Endodermal cell (in vitro differentiated cells): Measurements from ENCODE around the gene ASAP2. TPM values are rescaled to one million over a fixed set of nuclear protein-coding genes. Genes with fewer than 3 reads are reported as not detected.
A peak's percentile ranks its signal among the peaks of the same experiment; 100 is the strongest.

Experiments used
- DNase-seq: peaks from one replicate; pipeline ENCODE4 v3.0.0-alpha.2; 2017
- H3K27ac ChIP-seq: 2 replicates; pipeline ENCODE4 v1.5.1; 2013; ENCODE audit warnings: mild to moderate bottlenecking, low read depth, low read length, moderate library complexity
- H3K27me3 ChIP-seq: 2 replicates; pipeline ENCODE4 v1.6.1; 2013; ENCODE audit warnings: mild to moderate bottlenecking, low read length, moderate library complexity; ENCODE audit not compliant: insufficient read depth, control insufficient read depth, poor library complexity, severe bottlenecking
- H3K36me3 ChIP-seq: 2 replicates; pipeline ENCODE4 v1.7.0; 2013; ENCODE audit warnings: mild to moderate bottlenecking, low read length, moderate library complexity; ENCODE audit not compliant: control insufficient read depth, insufficient read depth
- H3K4me1 ChIP-seq: one replicate; pipeline ENCODE4 v1.7.0; 2013; ENCODE audit warnings: low read length; ENCODE audit not compliant: control insufficient read depth, insufficient read depth
- H3K4me3 ChIP-seq: 2 replicates; pipeline ENCODE4 v1.5.1; 2013; ENCODE audit warnings: mild to moderate bottlenecking, low read length, moderate library complexity
- H3K9ac ChIP-seq: 2 replicates; pipeline ENCODE4 v1.6.1; 2013; ENCODE audit warnings: mild to moderate bottlenecking, low read length, moderate library complexity; ENCODE audit not compliant: poor library complexity, severe bottlenecking; ENCODE audit errors: extremely low read depth
- H3K9me3 ChIP-seq: 2 replicates; pipeline ENCODE4 v1.6.1; 2013; ENCODE audit warnings: mild to moderate bottlenecking, low read length, moderate library complexity; ENCODE audit not compliant: control insufficient read depth
- H3K27ac Mint-ChIP-seq: 2 replicates; pipeline ENCODE4 v1.8.0; 2020; ENCODE audit warnings: mixed read lengths
- H3K27me3 Mint-ChIP-seq: 2 replicates; pipeline ENCODE4 v1.8.0; 2021; ENCODE audit warnings: mild to moderate bottlenecking, mixed read lengths; ENCODE audit not compliant: insufficient read depth
- H3K36me3 Mint-ChIP-seq: 2 replicates; pipeline ENCODE4 v1.8.0; 2020; ENCODE audit warnings: low read depth, mixed read lengths
- H3K4me1 Mint-ChIP-seq: 2 replicates; pipeline ENCODE4 v1.8.0; 2020; ENCODE audit warnings: mixed read lengths
- H3K4me3 Mint-ChIP-seq: 2 replicates; pipeline ENCODE4 v1.8.0; 2020; ENCODE audit warnings: mild to moderate bottlenecking, moderate library complexity, mixed read lengths
- H3K9me3 Mint-ChIP-seq: 2 replicates; pipeline ENCODE4 v1.8.0; 2020; ENCODE audit warnings: mild to moderate bottlenecking, mixed read lengths
- WGBS, 2 experiments: methylation state at CpG; one replicate each; pipeline versions ENCODE4 v1.1.5 to v1.1.7; 2013; ENCODE audit warnings: missing lambda C conversion rate in 2 of 2, mixed read lengths in 1 of 2; ENCODE audit not compliant: insufficient coverage in 1 of 2, insufficient read length in 1 of 2; 5-methylcytosine and 5-hydroxymethylcytosine counted together
- total RNA-seq, 2 donors: library from RNA; stranded (reverse); fragmentation: NEBNext Ultra II Directional in 1 of 2; extraction: Animal tissue kit (Norgen Biotek cat#: 25700) in 1 of 2; gene quantifications; 2 replicates in 1 of 2; 3 replicates in 1 of 2; pipeline ENCODE4 v1.2.1, GENCODE V29; 2021
- TF ChIP-seq, protein P1 (sequence below): fragments of 200-600 bp; sonication (generic); conservative IDR thresholded peaks from 2 replicates; pipeline ENCODE4 v1.5.0; 2021; ENCODE audit warnings: antibody characterized with exemption, mild to moderate bottlenecking

ASAP2 gene
- total RNA-seq, 2 donors from 2014 or later, result 11.8 to 20.4 TPM

DNA sequence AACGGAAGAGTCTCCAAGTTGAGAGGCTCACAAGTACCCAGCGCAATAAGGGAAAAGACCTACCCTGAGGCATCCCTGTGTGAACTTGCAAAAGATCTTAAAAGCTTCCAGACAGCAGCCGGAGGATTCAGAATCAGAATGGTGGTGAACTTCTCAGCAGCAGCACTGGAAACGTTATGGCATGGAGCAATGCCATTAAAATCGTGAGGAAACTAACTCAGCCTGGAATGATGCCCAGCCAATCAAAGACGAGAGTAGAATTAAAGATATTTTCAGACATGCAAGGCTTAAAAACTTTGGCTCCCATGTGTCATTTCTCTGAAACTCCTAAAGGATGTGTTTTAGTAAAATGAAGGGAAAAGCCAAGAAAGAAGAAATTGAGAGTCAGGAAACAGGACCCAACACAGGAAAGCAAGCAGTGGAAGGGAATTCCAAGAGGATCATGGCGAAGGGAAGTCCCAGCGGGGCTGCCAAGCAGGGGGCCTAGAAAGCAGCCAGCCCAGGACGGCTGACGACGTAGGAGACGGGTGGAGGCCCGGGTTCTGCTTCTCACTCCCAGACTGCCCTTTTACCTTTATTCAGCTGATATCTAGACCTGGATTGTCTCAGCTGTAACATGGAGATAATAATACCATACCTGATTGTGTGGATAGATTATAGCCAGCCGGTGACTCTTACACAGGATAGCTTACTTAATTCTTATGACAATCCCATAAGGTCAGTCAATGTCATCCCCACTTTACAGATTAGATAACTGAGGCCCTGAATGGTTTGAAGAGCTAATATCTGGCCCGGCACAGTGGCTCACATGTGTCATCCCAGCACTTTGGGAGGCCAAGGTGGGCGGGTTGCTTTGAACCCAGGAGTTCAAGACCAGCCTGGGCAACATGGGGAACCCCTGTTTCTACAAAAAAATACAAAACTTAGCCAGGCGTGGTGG, 92.8 kb downstream of the ASAP2 start:
- 88 to 91% methylated on average over 9 to 17 of the region's 17 CpGs for WGBS, 2 experiments
- Histone ChIP-seq H3K36me3 (no peaks in the 10 kb centered on the region), H3K4me1 (no peaks in the 10 kb centered on the region), H3K9me3 (no peaks in the 10 kb centered on the region), H3K27ac (no peak overlapping the region), H3K4me3 (no peak overlapping the region), H3K9ac (no peak overlapping the region), H3K27me3 (no peaks in the 10 kb centered on the region)
- no peaks in the 10 kb centered on the region for H3K27me3 Mint-ChIP-seq
- H3K9me3 Mint-ChIP-seq, result no peaks in the 10 kb centered on the region
- TF ChIP-seq, protein P1, sequence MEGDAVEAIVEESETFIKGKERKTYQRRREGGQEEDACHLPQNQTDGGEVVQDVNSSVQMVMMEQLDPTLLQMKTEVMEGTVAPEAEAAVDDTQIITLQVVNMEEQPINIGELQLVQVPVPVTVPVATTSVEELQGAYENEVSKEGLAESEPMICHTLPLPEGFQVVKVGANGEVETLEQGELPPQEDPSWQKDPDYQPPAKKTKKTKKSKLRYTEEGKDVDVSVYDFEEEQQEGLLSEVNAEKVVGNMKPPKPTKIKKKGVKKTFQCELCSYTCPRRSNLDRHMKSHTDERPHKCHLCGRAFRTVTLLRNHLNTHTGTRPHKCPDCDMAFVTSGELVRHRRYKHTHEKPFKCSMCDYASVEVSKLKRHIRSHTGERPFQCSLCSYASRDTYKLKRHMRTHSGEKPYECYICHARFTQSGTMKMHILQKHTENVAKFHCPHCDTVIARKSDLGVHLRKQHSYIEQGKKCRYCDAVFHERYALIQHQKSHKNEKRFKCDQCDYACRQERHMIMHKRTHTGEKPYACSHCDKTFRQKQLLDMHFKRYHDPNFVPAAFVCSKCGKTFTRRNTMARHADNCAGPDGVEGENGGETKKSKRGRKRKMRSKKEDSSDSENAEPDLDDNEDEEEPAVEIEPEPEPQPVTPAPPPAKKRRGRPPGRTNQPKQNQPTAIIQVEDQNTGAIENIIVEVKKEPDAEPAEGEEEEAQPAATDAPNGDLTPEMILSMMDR, result no peak
- no peaks in the 10 kb centered on the region for H3K36me3 Mint-ChIP-seq
- no peak overlapping the region for H3K4me3 Mint-ChIP-seq
- no peak overlapping the region for H3K27ac Mint-ChIP-seq
- peaks cover 10% of the 10 kb centered on the region for H3K4me1 Mint-ChIP-seq
- DNase-seq, result no peak

DNA sequence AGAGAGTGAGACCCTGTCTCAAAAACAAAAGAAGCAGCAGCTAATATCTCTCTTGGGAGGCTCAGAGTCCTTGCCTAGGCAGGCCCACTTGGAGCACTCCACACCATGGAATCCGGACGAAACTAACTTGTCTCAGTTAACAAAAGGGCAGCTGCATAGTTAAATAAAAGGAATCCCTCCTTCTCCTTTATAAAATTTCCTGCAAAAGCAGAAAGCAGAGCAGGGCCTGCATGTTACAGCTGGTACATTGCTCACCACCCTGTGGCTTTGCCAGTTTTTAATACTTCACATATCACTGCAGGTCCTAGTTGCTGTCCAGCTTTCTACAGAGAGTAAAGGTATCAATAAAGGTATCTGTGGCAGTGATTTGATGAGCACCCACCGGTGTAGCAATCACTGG, 93.6 kb downstream of the ASAP2 start:
- TF ChIP-seq, protein P1, result no peak
- Mint-ChIP-seq H3K4me3 (no peak overlapping the region), H3K9me3 (no peaks in the 10 kb centered on the region), H3K27me3 (no peaks in the 10 kb centered on the region), H3K27ac (peak overlapping the region; percentile 26), H3K36me3 (no peaks in the 10 kb centered on the region), H3K4me1 (peaks cover 10% of the 10 kb centered on the region)
- H3K4me3 ChIP-seq, result no peak overlapping the region
- no peak overlapping the region for H3K9ac ChIP-seq
- no peaks in the 10 kb centered on the region for H3K4me1 ChIP-seq
- no peak overlapping the region for H3K27ac ChIP-seq
- WGBS, 2 experiments, result 67 to 96% methylated on average over 1 to 3 of the region's 3 CpGs
- DNase-seq, result no peak
- no peaks in the 10 kb centered on the region for H3K9me3 ChIP-seq
- H3K27me3 ChIP-seq, result no peaks in the 10 kb centered on the region
- no peaks in the 10 kb centered on the region for H3K36me3 ChIP-seq

DNA sequence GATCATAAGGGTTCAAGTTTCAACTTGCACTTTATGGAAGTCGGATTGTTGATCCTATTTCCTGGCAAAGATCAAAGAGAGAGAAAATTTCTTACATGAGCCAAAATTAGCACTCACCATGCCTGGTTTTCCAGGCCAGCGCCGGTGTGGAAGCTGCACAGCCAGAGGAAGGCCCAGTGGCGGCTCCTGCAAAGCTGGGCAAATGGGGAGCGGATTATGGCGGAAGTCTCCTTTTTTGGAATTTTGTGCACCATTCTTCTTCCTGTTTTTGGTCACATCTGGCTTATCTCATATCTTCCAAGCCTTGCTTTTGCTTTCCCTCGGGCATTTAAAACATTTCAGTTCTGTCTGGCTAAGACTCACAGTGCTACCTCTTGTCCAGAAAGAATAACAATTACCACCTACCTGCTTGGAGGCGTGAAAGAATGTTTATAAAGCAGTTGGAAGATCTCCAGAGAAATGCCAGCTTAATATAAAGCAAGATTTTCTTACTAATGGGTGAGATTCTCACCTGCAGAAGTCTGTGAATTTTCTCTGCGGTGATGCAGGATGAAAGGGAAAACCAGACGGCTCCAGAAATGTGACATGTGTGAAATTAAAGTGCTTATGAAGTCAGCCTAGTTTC, 94.3 kb downstream of the ASAP2 start:
- Mint-ChIP-seq H3K36me3 (no peaks in the 10 kb centered on the region), H3K27ac (no peak overlapping the region), H3K4me1 (peaks cover 10% of the 10 kb centered on the region), H3K27me3 (no peaks in the 10 kb centered on the region), H3K4me3 (no peak overlapping the region), H3K9me3 (no peaks in the 10 kb centered on the region)
- DNase-seq, result no peak
- H3K9me3 ChIP-seq, result no peaks in the 10 kb centered on the region
- WGBS, 2 experiments, result 93 to 95% methylated on average over 4 to 10 of the region's 10 CpGs
- no peaks in the 10 kb centered on the region for H3K27me3 ChIP-seq
- no peak overlapping the region for H3K27ac ChIP-seq
- no peak overlapping the region for H3K9ac ChIP-seq
- no peaks in the 10 kb centered on the region for H3K36me3 ChIP-seq
- H3K4me3 ChIP-seq, result no peak overlapping the region
- TF ChIP-seq, protein P1, result no peak
- no peaks in the 10 kb centered on the region for H3K4me1 ChIP-seq
